K562 (cell line): Measurements from ENCODE around the gene RASSF1. TPM values are rescaled to one million over a fixed set of nuclear protein-coding genes. Genes with fewer than 3 reads are reported as not detected.

Experiments
- ATAC-seq: fragments of 200-7000 bp; cut with Tn5 transposase; 3 replicates; pipeline ENCODE4 v1.9.1; 2020; ENCODE audit warnings: moderate library complexity
- BruUV-seq: library from RNA; stranded (reverse); fragments of 400-500 nt; replicated peaks from 2 replicates; lab custom pipeline; 2021; lab: Mats Ljungman, UMichigan
- CTCF ChIA-PET: fragments of 300-600 bp; formaldehyde crosslinking; extraction: SDS; loops from one replicate; lab custom pipeline; 2021; ENCODE audit warnings: low intra/inter-chr PET ratio; lab: Yijun Ruan, JAX
- POLR2A ChIA-PET: fragments of 300-600, 350-650 bp; sonication (Branson Sonifier 250); formaldehyde crosslinking; extraction: SDS; loops from one replicate; lab custom pipeline; 2021; ENCODE audit warnings: antibody characterized with exemption, inconsistent platforms; lab: Yijun Ruan, JAX
- DNase-seq, 4 experiments: peaks; one replicate each; pipeline versions ENCODE4 v3.0.0 to v3.0.0-alpha.2; 2011 to 2018; ENCODE audit warnings: low spot score in 3 of 4, mixed read lengths in 3 of 4; ENCODE audit errors: extremely low read depth in 1 of 4
- FAIRE-seq: peaks from 2 replicates; lab custom pipeline; 2011; peaks lifted over from hg19 to GRCh38; lab: Jason Lieb, UNC
- H2AFZ ChIP-seq: 2 replicates; pipeline ENCODE4 v1.6.0; 2011; ENCODE audit warnings: low read depth, low read length, control low read depth, inconsistent platforms
- H3K27ac ChIP-seq: fragments of 200-600 bp; 3 replicates; pipeline ENCODE4 v1.8.0; 2011; ENCODE audit warnings: low read depth, mild to moderate bottlenecking, control low read depth, inconsistent platforms, low read length, moderate library complexity, mixed read lengths; ENCODE audit errors: extremely low read depth
- H3K27me3 ChIP-seq, 2 experiments: fragments of 300-600 bp in 1 of 2; 2 replicates in 1 of 2; 3 replicates in 1 of 2; pipeline versions ENCODE4 v1.6.0 to v1.8.0; 2011; ENCODE audit warnings: inconsistent platforms in 2 of 2, low read length in 2 of 2, mild to moderate bottlenecking in 1 of 2, mixed read lengths in 1 of 2, moderate library complexity in 1 of 2; ENCODE audit not compliant: control insufficient read depth in 2 of 2, insufficient read depth in 2 of 2
- H3K36me3 ChIP-seq: fragments of 300-600 bp; 3 replicates; pipeline ENCODE4 v1.8.0; 2011; ENCODE audit warnings: mild to moderate bottlenecking, low read length, inconsistent platforms; ENCODE audit not compliant: control insufficient read depth, insufficient read depth
- H3K4me1 ChIP-seq, 2 experiments: fragments of 200-600 bp in 1 of 2; replicated peaks in 1 of 2; 2 replicates in 1 of 2; 3 replicates in 1 of 2; pipeline versions ENCODE4 v1.5.1 to v1.8.0; 2011; ENCODE audit warnings: inconsistent platforms in 2 of 2, low read length in 2 of 2, mild to moderate bottlenecking in 1 of 2, mixed read lengths in 1 of 2, moderate library complexity in 1 of 2; ENCODE audit not compliant: control insufficient read depth in 2 of 2, insufficient read depth in 2 of 2
- H3K4me2 ChIP-seq: 2 replicates; pipeline ENCODE4 v1.6.1; 2011; ENCODE audit warnings: low read length, control low read depth, inconsistent platforms, mixed read lengths; ENCODE audit not compliant: insufficient read depth
- H3K4me3 ChIP-seq: fragments of 200-600 bp; sonication (generic), shearing (Covaris generic); 2 replicates; pipeline ENCODE4 v1.5.1; 2016; ENCODE audit warnings: control low read depth, inconsistent platforms
- H3K79me2 ChIP-seq: fragments of 200-600 bp; 3 replicates; pipeline ENCODE4 v1.8.0; 2011; ENCODE audit warnings: low read length, inconsistent platforms; ENCODE audit not compliant: control insufficient read depth, insufficient read depth
- H3K9ac ChIP-seq, 2 experiments: 2 replicates each; pipeline versions ENCODE4 v1.6.0 to v1.6.1; 2011; ENCODE audit warnings: low read depth in 2 of 2, low read length in 2 of 2, control low read depth in 1 of 2, inconsistent platforms in 1 of 2, mild to moderate bottlenecking in 1 of 2, mixed read lengths in 1 of 2; ENCODE audit not compliant: insufficient read depth in 1 of 2
- H3K9me1 ChIP-seq: one replicate; pipeline ENCODE4 v1.6.0; 2011; ENCODE audit warnings: inconsistent platforms, mild to moderate bottlenecking, low read length, moderate library complexity; ENCODE audit not compliant: control insufficient read depth, insufficient read depth
- H3K9me3 ChIP-seq: replicated peaks from 2 replicates; pipeline ENCODE4 v1.5.1; 2011; ENCODE audit warnings: low read depth, low read length, inconsistent platforms; ENCODE audit not compliant: control insufficient read depth, insufficient read depth
- H4K20me1 ChIP-seq: replicated peaks from 2 replicates; pipeline ENCODE4 v1.6.1; 2011; ENCODE audit warnings: low read length, inconsistent platforms, mixed read lengths; ENCODE audit not compliant: control insufficient read depth, insufficient read depth
- BRD9 ChIP-seq: fragments of 450-650 bp; IDR thresholded peaks from 2 replicates; pipeline ENCODE4 v1.6.1; 2018; ENCODE audit warnings: low read depth; ENCODE audit not compliant: partially characterized antibody
- CBX3 ChIP-seq, 2 experiments: IDR thresholded peaks; 1 replicate in 1 of 2; 2 replicates in 1 of 2; pipeline ENCODE4 v1.6.1; 2012; ENCODE audit warnings: inconsistent platforms in 2 of 2, low read length in 2 of 2, borderline replicate concordance in 1 of 2, control low read depth in 1 of 2
- FOXJ2 ChIP-seq: fragments of 200-800 bp; sonication (Bioruptor generic); IDR thresholded peaks from 2 replicates; pipeline ENCODE4 v1.6.1; 2016; ENCODE audit warnings: missing genetic modification characterization, missing compliant biosample characterization
- POLR2A ChIP-seq: fragments of 450-650 bp; conservative IDR thresholded peaks from 2 replicates; pipeline ENCODE4 v1.6.1; 2016
- POLR2G ChIP-seq: fragments of 200-400 bp; formaldehyde crosslinking; IDR thresholded peaks from 2 replicates; pipeline ENCODE4 v1.6.1; 2017; ENCODE audit warnings: low read depth, mild to moderate bottlenecking, antibody characterized with exemption, low read length, moderate library complexity
- TBL1XR1 ChIP-seq, 2 experiments: IDR thresholded peaks; 2 replicates each; pipeline ENCODE4 v1.6.1; 2012; ENCODE audit warnings: improper control_type of control experiment in 2 of 2, low read length in 2 of 2, mild to moderate bottlenecking in 1 of 2
- TRIM24 ChIP-seq, 2 experiments: fragments of 450-650 bp; IDR thresholded peaks; 2 replicates each; pipeline ENCODE4 v1.6.1; 2016
- ZNF143 ChIP-seq: sonication (generic); formaldehyde crosslinking; IDR thresholded peaks from 2 replicates; pipeline ENCODE4 v1.9.0; 2022; ENCODE audit warnings: mild to moderate bottlenecking, missing genetic modification reagents
- ZNF175 ChIP-seq: fragments of 200-800 bp; sonication (Bioruptor generic); IDR thresholded peaks from 2 replicates; pipeline ENCODE4 v1.6.1; 2016; ENCODE audit warnings: low read depth, mild to moderate bottlenecking, missing genetic modification characterization, missing compliant biosample characterization
- ZNF24 ChIP-seq: fragments of 450-650 bp; IDR thresholded peaks from 2 replicates; pipeline ENCODE4 v1.6.1; 2016
- ZNF507 ChIP-seq: conservative IDR thresholded peaks from 2 replicates; pipeline ENCODE4 v1.6.1; 2017; ENCODE audit warnings: missing genetic modification characterization, missing compliant biosample characterization
- ZNF584 ChIP-seq: fragments of 200-800 bp; sonication (Bioruptor generic); IDR thresholded peaks from 2 replicates; pipeline ENCODE4 v1.6.1; 2016; ENCODE audit warnings: low read depth, mild to moderate bottlenecking, missing genetic modification characterization, missing compliant biosample characterization
- ZNF644 ChIP-seq: fragments of 200-800 bp; sonication (Bioruptor generic); IDR thresholded peaks from 2 replicates; pipeline ENCODE4 v1.6.1; 2016; ENCODE audit warnings: low read depth, missing genetic modification characterization, missing compliant biosample characterization
- ZNF699 ChIP-seq: fragments of 250-450 bp; sonication (Bioruptor Pico); IDR thresholded peaks from 2 replicates; pipeline ENCODE4 v1.8.0; 2021; ENCODE audit warnings: mild to moderate bottlenecking, moderate library complexity; ENCODE audit not compliant: insufficient replicate concordance
- ZNF766 ChIP-seq: fragments of 200-800 bp; sonication (Bioruptor generic); conservative IDR thresholded peaks from 2 replicates; pipeline ENCODE4 v1.6.1; 2016; ENCODE audit warnings: missing genetic modification characterization, missing compliant biosample characterization
- WGBS: fragments of 100-300 bp; shearing (Covaris generic); methylation state at CpG from one replicate; pipeline ENCODE4 v1.1.6; 2016; ENCODE audit warnings: low coverage, mixed read lengths; ENCODE audit not compliant: insufficient coverage; ENCODE audit errors: missing lambda C conversion rate; 5-methylcytosine and 5-hydroxymethylcytosine counted together
- in situ Hi-C: fragments of 300-500 bp; cut with MboI; formaldehyde crosslinking; loops from 4 replicates; pipeline ENCODE4 v1.15.0; 2018; ENCODE audit warnings: inconsistent platforms, mixed read lengths
- intact Hi-C: fragments of 100-400 bp; cut with micrococcal nuclease; formaldehyde crosslinking; loops from 2 replicates; pipeline ENCODE4 v1.14.2; 2022
- polyA plus RNA-seq, 8 experiments: library from polyadenylated mRNA; depleted of rRNA in 4 of 8; stranded (reverse) in 5 of 8; unstranded in 3 of 8; fragments of >200 nt; fragmentation: Nextera tagmentation in 2 of 8; fragmentation: Illumina TruSeq in 1 of 8; extraction: Ambion mirVana in 2 of 8; extraction: Trizol in 1 of 8; gene quantifications; 2 replicates each; pipeline versions ENCODE4 v1.2.1 to v1.2.3, GENCODE V29; 2011 to 2014; ENCODE audit warnings: inconsistent platforms in 1 of 8, missing spikeins in 1 of 8
- total RNA-seq, 7 experiments: library from RNA; depleted of rRNA in 6 of 7; stranded (reverse); fragments of >200 nt in 6 of 7; fragmentation: Illumina TruSeq in 2 of 7; extraction: Trizol in 2 of 7; gene quantifications; 2 replicates each; pipeline versions ENCODE4 v1.2.1 to v1.2.3, GENCODE V29; 2011 to 2021; ENCODE audit warnings: low replicate concordance in 1 of 7
- TF ChIP-seq, protein P1 (sequence below): sonication (generic); formaldehyde crosslinking; IDR thresholded peaks from 2 replicates; pipeline ENCODE4 v1.8.0; 2022; ENCODE audit warnings: mild to moderate bottlenecking, low read depth, missing genetic modification reagents
- TF ChIP-seq, protein P2 (sequence below): sonication (generic); formaldehyde crosslinking; IDR thresholded peaks from 2 replicates; pipeline ENCODE4 v1.8.1; 2023; ENCODE audit warnings: mild to moderate bottlenecking, missing genetic modification reagents
- TF ChIP-seq, protein P3 (sequence below): sonication (generic); formaldehyde crosslinking; IDR thresholded peaks from 2 replicates; pipeline ENCODE4 v1.8.0; 2022; ENCODE audit warnings: mild to moderate bottlenecking, missing genetic modification reagents

RASSF1 gene
- total and polyA plus RNA-seq, 9 of the 15 experiments (the other 6 are each of a cell fraction or from before 2014, with no cell fraction given), result 3.6 to 57.1 (median 24.6) TPM

DNA sequence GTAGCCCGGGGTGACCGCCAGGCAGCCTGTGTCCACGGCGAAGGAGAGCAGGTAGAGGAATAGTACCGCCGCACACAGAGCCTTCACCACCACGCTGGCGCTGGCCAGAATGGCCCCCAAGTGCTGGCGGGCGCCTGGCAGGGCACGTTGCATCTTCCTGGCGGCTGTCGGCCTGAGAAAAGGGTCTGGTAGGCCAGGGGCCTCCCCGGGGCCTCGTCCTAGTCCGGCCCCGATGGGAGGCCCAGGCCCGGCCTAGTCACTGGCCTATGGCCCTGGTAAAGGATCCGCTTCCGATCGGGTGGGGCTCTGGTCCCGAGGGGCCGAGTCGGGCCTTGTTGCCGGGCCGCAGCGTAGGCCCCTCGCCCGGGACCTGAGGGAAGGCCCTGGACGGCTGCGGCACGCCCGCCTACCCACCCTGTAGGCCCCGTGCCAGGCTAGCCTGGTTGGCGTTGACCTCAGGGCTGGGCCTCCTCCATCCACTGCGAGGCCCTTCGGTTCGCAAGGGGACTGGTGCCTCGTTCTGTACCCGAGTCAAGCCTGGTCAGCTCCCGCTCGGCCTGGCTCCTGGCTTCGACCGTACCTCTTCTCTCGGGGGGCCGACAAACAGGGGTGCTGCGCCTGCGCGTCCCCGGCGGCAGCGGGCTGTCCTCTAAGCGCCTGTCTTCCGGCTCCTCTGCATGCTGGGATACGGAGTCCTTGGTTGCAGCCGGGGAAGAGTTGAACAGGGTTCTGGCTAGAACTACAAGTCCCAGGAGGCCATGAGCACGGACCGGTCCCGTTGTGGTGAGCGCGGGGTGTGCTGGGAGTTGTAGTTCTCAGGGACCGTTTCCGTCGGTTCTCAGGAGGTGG is 18.5 kb upstream of the RASSF1 start, which contains the start of gene TMEM115:
Gene TMEM115 (minus strand): TSS at position 611 of the 849 bp plus-strand sequence. CDS start 458 bp downstream, at position 153.
- peaks cover 30% of the 10 kb centered on the region; the same call in 2 of the 3 replicates for H3K36me3 ChIP-seq
- peaks cover 6% of the 10 kb centered on the region for H3K9me1 ChIP-seq
- H2AFZ ChIP-seq, result peak within 1 kb of the TSS; percentile 97
- peaks cover 41% of the 10 kb centered on the region for H3K79me2 ChIP-seq
- peak within 1 kb of the TSS; percentile 78 for H3K27ac ChIP-seq
- peak within 1 kb of the TSS; percentile 62 for H3K4me3 ChIP-seq
- 1% methylated on average over 28 of the region's 64 CpGs for WGBS
- peak within 1 kb of the TSS; percentile 74 to 99 for H3K9ac ChIP-seq
- intact Hi-C loops (loop anchor here (5.0 kb wide), 1 partner anchor 253 kb away; the partner anchor contains the start of gene CISH), in situ Hi-C loops (no loop called here)
- ChIA-PET POLR2A (interaction anchor here (1.3 kb wide), 1 partner anchor 10 kb away, joined by 3 read pairs; no protein-coding TSS in a partner anchor), CTCF (no interaction called here)
- peak within 1 kb of the TSS; percentile 95 for H3K4me2 ChIP-seq
- TSS peak; percentile 64 for BruUV-seq
- peak; percentile 100 for FAIRE-seq
- peak; percentile 97 for ATAC-seq
- no peaks in the 10 kb centered on the region for H3K9me3 ChIP-seq
- no peaks in the 10 kb centered on the region for H3K27me3 ChIP-seq
- H4K20me1 ChIP-seq, result peaks cover 31% of the 10 kb centered on the region; the same call in 1 of the 2 replicates
- DNase-seq, result peak; percentile 88 to 96 (median 92)
- peaks cover 29 to 39% of the 10 kb centered on the region in 2 experiments; a peak in 4 of 5 replicates for H3K4me1 ChIP-seq
- TF ChIP-seq, protein P1, sequence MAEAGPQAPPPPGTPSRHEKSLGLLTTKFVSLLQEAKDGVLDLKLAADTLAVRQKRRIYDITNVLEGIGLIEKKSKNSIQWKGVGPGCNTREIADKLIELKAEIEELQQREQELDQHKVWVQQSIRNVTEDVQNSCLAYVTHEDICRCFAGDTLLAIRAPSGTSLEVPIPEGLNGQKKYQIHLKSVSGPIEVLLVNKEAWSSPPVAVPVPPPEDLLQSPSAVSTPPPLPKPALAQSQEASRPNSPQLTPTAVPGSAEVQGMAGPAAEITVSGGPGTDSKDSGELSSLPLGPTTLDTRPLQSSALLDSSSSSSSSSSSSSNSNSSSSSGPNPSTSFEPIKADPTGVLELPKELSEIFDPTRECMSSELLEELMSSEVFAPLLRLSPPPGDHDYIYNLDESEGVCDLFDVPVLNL (CRISPR knock-in tag), result no peak
- no peak for TF ChIP-seq ZNF507 (tag)
- peak; percentile 93 for TF ChIP-seq ZNF766 (CRISPR knock-in tag)
- TF ChIP-seq BRD9, result no peak
- TF ChIP-seq POLR2G, result peak; percentile 74
- TF ChIP-seq ZNF24, result no peak
- peak; percentile 93 for TF ChIP-seq ZNF584 (CRISPR knock-in tag)
- TF ChIP-seq POLR2A, result peak; percentile 63; the same call in 1 of the 2 replicates
- TF ChIP-seq TRIM24 (IDR thresholded peaks at IDR 0.05), result no peak
- TF ChIP-seq ZNF644 (tag), result peak; percentile 97
- TF ChIP-seq TBL1XR1 (IDR thresholded peaks at IDR 0.05; ENCODE audit: low read length in 2 of 2), result 0 out of 4 replicates have a peak, but pooled peaks of 1 of the 2 experiments have one; percentile 18
- TF ChIP-seq, protein P2, sequence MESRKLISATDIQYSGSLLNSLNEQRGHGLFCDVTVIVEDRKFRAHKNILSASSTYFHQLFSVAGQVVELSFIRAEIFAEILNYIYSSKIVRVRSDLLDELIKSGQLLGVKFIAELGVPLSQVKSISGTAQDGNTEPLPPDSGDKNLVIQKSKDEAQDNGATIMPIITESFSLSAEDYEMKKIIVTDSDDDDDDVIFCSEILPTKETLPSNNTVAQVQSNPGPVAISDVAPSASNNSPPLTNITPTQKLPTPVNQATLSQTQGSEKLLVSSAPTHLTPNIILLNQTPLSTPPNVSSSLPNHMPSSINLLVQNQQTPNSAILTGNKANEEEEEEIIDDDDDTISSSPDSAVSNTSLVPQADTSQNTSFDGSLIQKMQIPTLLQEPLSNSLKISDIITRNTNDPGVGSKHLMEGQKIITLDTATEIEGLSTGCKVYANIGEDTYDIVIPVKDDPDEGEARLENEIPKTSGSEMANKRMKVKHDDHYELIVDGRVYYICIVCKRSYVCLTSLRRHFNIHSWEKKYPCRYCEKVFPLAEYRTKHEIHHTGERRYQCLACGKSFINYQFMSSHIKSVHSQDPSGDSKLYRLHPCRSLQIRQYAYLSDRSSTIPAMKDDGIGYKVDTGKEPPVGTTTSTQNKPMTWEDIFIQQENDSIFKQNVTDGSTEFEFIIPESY (CRISPR knock-in tag), result no peak
- TF ChIP-seq ZNF175, result no peak
- no peak for TF ChIP-seq CBX3 (IDR thresholded peaks at IDR 0.05; ENCODE audit: borderline replicate concordance in 1 of 2, low read length in 2 of 2)
- peak; percentile 80 for TF ChIP-seq FOXJ2 (tag)
- TF ChIP-seq, protein P3, sequence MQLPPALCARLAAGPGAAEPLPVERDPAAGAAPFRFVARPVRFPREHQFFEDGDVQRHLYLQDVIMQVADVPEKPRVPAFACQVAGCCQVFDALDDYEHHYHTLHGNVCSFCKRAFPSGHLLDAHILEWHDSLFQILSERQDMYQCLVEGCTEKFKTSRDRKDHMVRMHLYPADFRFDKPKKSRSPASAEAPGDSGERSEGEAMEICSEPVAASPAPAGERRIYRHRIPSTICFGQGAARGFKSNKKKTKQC (CRISPR knock-in tag), result peak; percentile 20; the same call in 1 of the 2 replicates
- TF ChIP-seq ZNF143, result peak; percentile 99
- TF ChIP-seq ZNF699 (CRISPR knock-in tag), result no peak
